ENCODE measurements around the gene CAPN12.
"Not testable (repeated sequence)": the region's sequence is repeated elsewhere in the genome, so short reads cannot be mapped to it uniquely, and the experiment has no call there.

Gene CAPN12

GRCh38 chr19:38770949-38771275 lies 26.6 kb upstream of the CAPN12 start:
- DNase-seq, result not testable (repeated sequence)

- peak in 2 of 6 experiments; percentile 14 to 41 for DNase-seq
Observed at GRCh38 chr19:38770228-38770948, 26.1 kb upstream of the CAPN12 start.

- peak; percentile 66 to 87 (median 78) for DNase-seq
Observed at GRCh38 chr19:38769635-38770211, 25.4 kb upstream of the CAPN12 start.

- DNase-seq, result no peak
Observed at GRCh38 chr19:38766276-38767047, 22.2 kb upstream of the CAPN12 start.

- no peak for DNase-seq
Observed at GRCh38 chr19:38765214-38765613, 20.9 kb upstream of the CAPN12 start.

- no peak for DNase-seq
Observed at GRCh38 chr19:38763795-38764220, 19.5 kb upstream of the CAPN12 start.

GRCh38 chr19:38761884-38762389 lies 17.7 kb upstream of the CAPN12 start:
- DNase-seq, result not testable (repeated sequence)

GRCh38 chr19:38760805-38761517 lies 16.7 kb upstream of the CAPN12 start:
- DNase-seq, result not testable (repeated sequence)

GRCh38 chr19:38759590-38760003 lies 15.3 kb upstream of the CAPN12 start:
- DNase-seq, result no peak

- DNase-seq, result not testable (repeated sequence)
Observed at GRCh38 chr19:38754196-38754595, 9.9 kb upstream of the CAPN12 start.

GRCh38 chr19:38753783-38754182 lies 9.5 kb upstream of the CAPN12 start:
- not testable (repeated sequence) for DNase-seq

GRCh38 chr19:38745316-38745715 lies 1.0 kb upstream of the CAPN12 start:
- DNase-seq, result no peak

GRCh38 chr19:38744874-38745273 lies 600 bp upstream of the CAPN12 start:
- DNase-seq, result no peak

GRCh38 chr19:38743394-38744297 lies 628 bp downstream of the CAPN12 start:
- no peak for DNase-seq

GRCh38 chr19:38742906-38743305 lies 1.4 kb downstream of the CAPN12 start:
- DNase-seq, result no peak

GRCh38 chr19:38742296-38742695 lies 2.0 kb downstream of the CAPN12 start:
- no peak for DNase-seq

- DNase-seq, result no peak
Observed at GRCh38 chr19:38741670-38742069, 2.6 kb downstream of the CAPN12 start.

- DNase-seq, result no peak
Observed at GRCh38 chr19:38740932-38741331, 3.3 kb downstream of the CAPN12 start.

- DNase-seq, result no peak
Observed at GRCh38 chr19:38740257-38740592, 4.0 kb downstream of the CAPN12 start.

- no peak for DNase-seq
Observed at GRCh38 chr19:38739440-38740256, 4.6 kb downstream of the CAPN12 start.

Measured in stimulated activated naive CD4-positive, alpha-beta T cell (primary cell).